Right lobe of liver (tissue), 4 donors: ENCODE data around the gene SPATS2L.

Source experiments
- POLR2A ChIP-seq: fragments of 450-650 bp; IDR thresholded peaks from one replicate; pipeline ENCODE4 v1.6.1; 2017; ENCODE audit warnings: antibody characterized with exemption, mild to moderate bottlenecking
- TF ChIP-seq, protein P1 (sequence below), 4 donors: fragments of 200-600 bp in 3 of 4; fragments of 450-650 bp in 1 of 4; IDR thresholded peaks; one replicate each; pipeline versions ENCODE4 v1.5.1 to v1.8.0; 2016 to 2022; ENCODE audit warnings: antibody characterized with exemption in 4 of 4, mild to moderate bottlenecking in 2 of 4
- donor health status: DM: no; HTN: no; CAD: no.
- donor health status: DM: no; HTN: no; CAD: no.
- donor health status: DM: no; HTN: yes; CAD: no.

DNA sequence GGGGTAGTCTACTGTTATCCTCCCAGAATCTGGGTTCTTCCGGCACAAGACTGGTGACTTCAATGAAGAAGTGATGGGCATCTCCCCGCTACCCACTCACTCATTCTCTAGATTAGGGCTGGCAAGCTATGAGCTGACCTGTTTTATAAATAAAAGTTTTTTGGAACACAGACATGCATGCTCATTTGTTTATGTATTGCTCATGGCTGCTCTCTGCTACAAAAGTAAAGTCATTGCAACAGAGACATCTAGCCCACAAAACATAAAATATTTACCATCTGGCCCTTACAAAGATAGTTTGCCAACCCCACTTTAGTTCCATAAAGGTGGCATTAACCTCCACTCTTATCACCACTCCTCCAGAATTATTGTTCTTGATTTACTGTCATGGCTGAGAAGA, 39.1 kb upstream of the SPATS2L start:
- TF ChIP-seq, protein P1, sequence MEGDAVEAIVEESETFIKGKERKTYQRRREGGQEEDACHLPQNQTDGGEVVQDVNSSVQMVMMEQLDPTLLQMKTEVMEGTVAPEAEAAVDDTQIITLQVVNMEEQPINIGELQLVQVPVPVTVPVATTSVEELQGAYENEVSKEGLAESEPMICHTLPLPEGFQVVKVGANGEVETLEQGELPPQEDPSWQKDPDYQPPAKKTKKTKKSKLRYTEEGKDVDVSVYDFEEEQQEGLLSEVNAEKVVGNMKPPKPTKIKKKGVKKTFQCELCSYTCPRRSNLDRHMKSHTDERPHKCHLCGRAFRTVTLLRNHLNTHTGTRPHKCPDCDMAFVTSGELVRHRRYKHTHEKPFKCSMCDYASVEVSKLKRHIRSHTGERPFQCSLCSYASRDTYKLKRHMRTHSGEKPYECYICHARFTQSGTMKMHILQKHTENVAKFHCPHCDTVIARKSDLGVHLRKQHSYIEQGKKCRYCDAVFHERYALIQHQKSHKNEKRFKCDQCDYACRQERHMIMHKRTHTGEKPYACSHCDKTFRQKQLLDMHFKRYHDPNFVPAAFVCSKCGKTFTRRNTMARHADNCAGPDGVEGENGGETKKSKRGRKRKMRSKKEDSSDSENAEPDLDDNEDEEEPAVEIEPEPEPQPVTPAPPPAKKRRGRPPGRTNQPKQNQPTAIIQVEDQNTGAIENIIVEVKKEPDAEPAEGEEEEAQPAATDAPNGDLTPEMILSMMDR (IDR thresholded peaks at IDR 0.05), result no peak
- no peak for TF ChIP-seq POLR2A
